HL-60 (cell line): ENCODE measurements around the gene TTC4.
A peak's percentile ranks its signal among the peaks of the same experiment; 100 is the strongest.

ENCODE experiments used
- DNase-seq, 2 experiments: peaks; one replicate each; pipeline ENCODE4 v3.0.0-alpha.2; 2010 to 2020; ENCODE audit warnings: low read depth in 1 of 2, low spot score in 1 of 2
- H3K27ac ChIP-seq: fragments of 250-450 bp; sonication (Bioruptor Pico); replicated peaks from 2 replicates; pipeline ENCODE4 v1.5.1; 2020; ENCODE audit warnings: mild to moderate bottlenecking, moderate library complexity
- H3K27me3 ChIP-seq: fragments of 250-450 bp; sonication (Bioruptor Pico); 2 replicates; pipeline ENCODE4 v1.5.1; 2021; ENCODE audit warnings: mild to moderate bottlenecking, moderate library complexity; ENCODE audit not compliant: insufficient read depth, poor library complexity, severe bottlenecking
- H3K4me3 ChIP-seq: replicated peaks from 2 replicates; pipeline ENCODE4 v1.5.1; 2011; ENCODE audit warnings: mild to moderate bottlenecking, control low read depth, low read length; ENCODE audit not compliant: insufficient read depth
- CTCF ChIP-seq: IDR thresholded peaks from one replicate; pipeline ENCODE4 v1.5.1; 2011; ENCODE audit warnings: low read length, control low read depth, inconsistent platforms; ENCODE audit not compliant: insufficient read depth
- GABPA ChIP-seq: IDR thresholded peaks from 2 replicates; pipeline ENCODE4 v1.6.1; 2012; ENCODE audit warnings: low read depth
- POLR2AphosphoS5 ChIP-seq: IDR thresholded peaks from 2 replicates; pipeline ENCODE4 v1.6.1; 2012; ENCODE audit warnings: low read depth
- REST ChIP-seq: IDR thresholded peaks from 2 replicates; pipeline ENCODE4 v1.6.1; 2012; ENCODE audit warnings: low read depth; ENCODE audit not compliant: insufficient replicate concordance
- SPI1 ChIP-seq: IDR thresholded peaks from 2 replicates; pipeline ENCODE4 v1.6.1; 2012; ENCODE audit warnings: low read depth, mild to moderate bottlenecking, borderline replicate concordance

TTC4 gene

GRCh38 chr1:54668567-54668966, 47.1 kb upstream of the TTC4 start:
- Histone ChIP-seq H3K27ac (no peak overlapping the region), H3K4me3 (no peak overlapping the region), H3K27me3 (no peaks in the 10 kb centered on the region)
- DNase-seq = no peak
- TF ChIP-seq GABPA = no peak
- no peak for TF ChIP-seq POLR2AphosphoS5
- TF ChIP-seq REST = no peak
- no peak for TF ChIP-seq CTCF
- no peak for TF ChIP-seq SPI1

GRCh38 chr1:54671985-54672608, 43.6 kb upstream of the TTC4 start:
- Histone ChIP-seq H3K27ac (no peak overlapping the region), H3K27me3 (no peaks in the 10 kb centered on the region), H3K4me3 (no peak overlapping the region)
- peak; percentile 16 to 63 for DNase-seq
- no peak for TF ChIP-seq SPI1
- no peak for TF ChIP-seq REST
- TF ChIP-seq GABPA = no peak
- peak; percentile 91 for TF ChIP-seq CTCF
- no peak for TF ChIP-seq POLR2AphosphoS5

GRCh38 chr1:54678776-54679643, 36.7 kb upstream of the TTC4 start:
- no peak overlapping the region for H3K4me3 ChIP-seq
- DNase-seq = peak in 1 of 2 experiments; percentile 6
- TF ChIP-seq POLR2AphosphoS5 = no peak
- no peak for TF ChIP-seq GABPA
- TF ChIP-seq SPI1 = no peak
- TF ChIP-seq CTCF = no peak
- TF ChIP-seq REST = no peak
- H3K27me3 ChIP-seq = no peaks in the 10 kb centered on the region
- H3K27ac ChIP-seq = no peak overlapping the region
